Nephron (organoid): ENCODE data around the gene TEX30.
"Not testable (repeated sequence)": the region's sequence is repeated elsewhere in the genome, so short reads cannot be mapped to it uniquely, and the experiment has no call there.

ENCODE experiments used
- H3K27ac Mint-ChIP-seq, 3 experiments: 2 replicates each; pipeline ENCODE4 v1.8.0; 2020; ENCODE audit warnings: mixed read lengths in 3 of 3, mild to moderate bottlenecking in 2 of 3, moderate library complexity in 1 of 3
- H3K27me3 Mint-ChIP-seq: 2 replicates; pipeline ENCODE4 v1.8.0; 2021; ENCODE audit warnings: low read depth, mild to moderate bottlenecking, moderate library complexity, mixed read lengths
- H3K36me3 Mint-ChIP-seq: 2 replicates; pipeline ENCODE4 v1.8.0; 2020; ENCODE audit warnings: low read depth, mixed read lengths
- H3K4me1 Mint-ChIP-seq: 2 replicates; pipeline ENCODE4 v1.8.0; 2020; ENCODE audit warnings: mixed read lengths
- H3K4me3 Mint-ChIP-seq, 3 experiments: 2 replicates each; pipeline ENCODE4 v1.8.0; 2020; ENCODE audit warnings: mild to moderate bottlenecking in 3 of 3, mixed read lengths in 3 of 3, moderate library complexity in 2 of 3
- H3K9me3 Mint-ChIP-seq: 2 replicates; pipeline ENCODE4 v1.8.0; 2020; ENCODE audit warnings: mixed read lengths
- TF ChIP-seq, protein P1 (sequence below), 3 experiments: fragments of 200-600 bp; sonication (generic); IDR thresholded peaks; one replicate each; pipeline ENCODE4 v1.5.0; 2021; ENCODE audit warnings: antibody characterized with exemption in 3 of 3; ENCODE audit not compliant: unreplicated experiment in 3 of 3

TEX30 gene

DNA sequence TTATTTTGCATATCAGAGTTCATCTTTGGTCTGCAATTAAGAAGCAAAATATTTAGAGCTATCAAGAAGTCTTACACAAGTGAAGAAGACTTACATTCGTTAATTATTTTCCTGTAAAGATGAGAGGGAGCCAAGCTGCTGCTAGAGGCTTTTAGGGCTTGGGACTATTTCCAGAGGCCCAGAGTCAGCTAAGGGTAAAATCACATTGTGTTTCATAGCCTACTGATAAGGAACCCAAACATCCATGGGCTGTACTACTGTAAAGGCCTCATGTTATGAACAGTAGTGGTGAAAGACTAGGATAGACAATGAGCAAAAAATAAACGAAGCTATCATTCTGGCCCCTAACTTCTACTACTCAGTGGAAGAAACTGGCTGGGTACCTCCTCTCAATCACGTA, 10.9 kb upstream of the TEX30 start:
- H3K36me3 Mint-ChIP-seq, result peaks cover 70% of the 10 kb centered on the region
- no peak overlapping the region for H3K4me3 Mint-ChIP-seq
- peak overlapping the region in 1 of 3 experiments; percentile 18 for H3K27ac Mint-ChIP-seq
- H3K9me3 Mint-ChIP-seq, result peaks cover 8% of the 10 kb centered on the region
- H3K4me1 Mint-ChIP-seq, result no peaks in the 10 kb centered on the region
- H3K27me3 Mint-ChIP-seq, result no peaks in the 10 kb centered on the region
- TF ChIP-seq, protein P1, sequence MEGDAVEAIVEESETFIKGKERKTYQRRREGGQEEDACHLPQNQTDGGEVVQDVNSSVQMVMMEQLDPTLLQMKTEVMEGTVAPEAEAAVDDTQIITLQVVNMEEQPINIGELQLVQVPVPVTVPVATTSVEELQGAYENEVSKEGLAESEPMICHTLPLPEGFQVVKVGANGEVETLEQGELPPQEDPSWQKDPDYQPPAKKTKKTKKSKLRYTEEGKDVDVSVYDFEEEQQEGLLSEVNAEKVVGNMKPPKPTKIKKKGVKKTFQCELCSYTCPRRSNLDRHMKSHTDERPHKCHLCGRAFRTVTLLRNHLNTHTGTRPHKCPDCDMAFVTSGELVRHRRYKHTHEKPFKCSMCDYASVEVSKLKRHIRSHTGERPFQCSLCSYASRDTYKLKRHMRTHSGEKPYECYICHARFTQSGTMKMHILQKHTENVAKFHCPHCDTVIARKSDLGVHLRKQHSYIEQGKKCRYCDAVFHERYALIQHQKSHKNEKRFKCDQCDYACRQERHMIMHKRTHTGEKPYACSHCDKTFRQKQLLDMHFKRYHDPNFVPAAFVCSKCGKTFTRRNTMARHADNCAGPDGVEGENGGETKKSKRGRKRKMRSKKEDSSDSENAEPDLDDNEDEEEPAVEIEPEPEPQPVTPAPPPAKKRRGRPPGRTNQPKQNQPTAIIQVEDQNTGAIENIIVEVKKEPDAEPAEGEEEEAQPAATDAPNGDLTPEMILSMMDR (IDR thresholded peaks at IDR 0.05; ENCODE audit: unreplicated experiment in 3 of 3), result no peak

DNA sequence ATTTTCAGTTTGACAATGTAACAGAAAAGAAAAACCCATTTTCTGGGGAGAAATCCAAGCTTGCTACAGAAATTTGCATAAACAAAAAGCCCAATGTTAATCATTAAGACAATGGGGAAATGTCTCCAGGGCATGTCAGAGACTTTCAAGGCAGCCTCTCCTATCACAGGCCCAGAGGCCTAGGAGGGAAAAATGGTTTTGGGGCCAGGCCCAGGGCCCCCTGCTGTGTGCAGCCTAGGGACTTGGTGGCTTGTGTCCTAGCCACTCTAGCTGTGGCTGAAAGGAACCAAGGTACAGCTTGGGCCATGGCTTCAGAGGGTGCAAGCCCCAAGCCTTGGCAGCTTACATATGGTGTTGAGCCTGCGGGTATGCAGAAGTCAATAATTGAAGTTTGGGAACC, 8.0 kb upstream of the TEX30 start:
- Mint-ChIP-seq H3K4me1 (no peaks in the 10 kb centered on the region), H3K27me3 (no peaks in the 10 kb centered on the region), H3K27ac (no peak overlapping the region), H3K36me3 (peaks cover 51% of the 10 kb centered on the region), H3K9me3 (peaks cover 8% of the 10 kb centered on the region), H3K4me3 (no peak overlapping the region)
- TF ChIP-seq, protein P1 (IDR thresholded peaks at IDR 0.05; ENCODE audit: unreplicated experiment in 3 of 3), result no peak

DNA sequence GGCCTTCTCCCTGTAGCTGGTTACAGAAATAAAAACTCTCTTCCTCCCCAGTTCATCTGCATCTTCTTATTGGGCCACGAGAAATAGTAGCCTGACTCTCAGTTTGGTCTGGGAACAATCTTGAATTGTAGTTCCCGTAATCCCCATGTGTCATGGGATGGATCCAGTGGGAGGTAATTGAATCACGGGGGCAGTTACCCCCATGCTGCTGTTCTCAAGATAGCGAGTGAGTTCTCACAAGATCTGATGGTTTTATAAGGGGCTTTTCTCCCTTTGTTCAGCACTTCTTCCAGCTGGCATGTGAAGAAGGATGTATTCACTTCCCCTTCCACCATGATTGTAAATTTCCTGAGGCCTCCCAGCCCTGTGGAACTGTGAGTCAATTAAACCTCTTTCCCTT, 7.1 kb upstream of the TEX30 start:
- H3K4me1 Mint-ChIP-seq, H3K4me3 Mint-ChIP-seq, H3K9me3 Mint-ChIP-seq, H3K27me3 Mint-ChIP-seq: not testable (repeated sequence)
- Mint-ChIP-seq H3K27ac (peak overlapping the region in 1 of 3 experiments; percentile 1), H3K36me3 (peaks cover 43% of the 10 kb centered on the region)

DNA sequence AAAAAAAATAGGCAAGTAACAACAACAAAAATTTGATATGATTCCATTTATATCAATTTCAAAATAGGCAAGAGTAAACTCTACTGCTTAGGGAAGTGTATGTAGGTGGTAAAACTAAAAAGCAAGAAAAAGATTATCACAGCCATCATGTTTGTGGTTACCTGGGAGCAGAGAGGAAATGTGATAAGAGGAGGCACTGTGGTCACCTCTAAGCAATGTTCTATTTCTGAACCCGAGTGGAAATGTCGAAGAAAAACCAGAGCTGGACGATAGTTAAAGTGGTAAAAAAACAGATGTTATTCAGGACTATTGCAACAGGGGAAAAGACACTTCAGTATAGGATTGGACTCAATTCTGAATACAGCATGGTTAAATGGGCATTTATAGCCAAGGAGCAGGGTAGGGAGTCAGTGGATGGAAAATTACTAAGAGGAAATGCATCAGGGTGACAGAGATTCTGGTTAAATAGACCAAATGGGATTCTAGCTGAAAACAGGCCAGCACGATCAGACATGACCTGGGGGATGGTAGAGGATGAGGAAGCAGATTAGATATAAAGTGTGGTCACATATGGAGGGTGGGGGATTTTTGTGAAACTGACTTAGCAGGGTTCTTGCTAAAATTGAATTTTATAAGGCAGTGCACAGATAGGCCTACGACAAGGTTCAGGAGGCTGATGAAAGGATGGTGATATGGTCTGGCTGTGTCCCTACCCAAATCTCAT, 6.0 kb upstream of the TEX30 start:
- H3K27me3 Mint-ChIP-seq, result no peaks in the 10 kb centered on the region
- peaks cover 38% of the 10 kb centered on the region for H3K36me3 Mint-ChIP-seq
- TF ChIP-seq, protein P1 (IDR thresholded peaks at IDR 0.05; ENCODE audit: unreplicated experiment in 3 of 3), result no peak
- H3K9me3 Mint-ChIP-seq, result peaks cover 8% of the 10 kb centered on the region
- H3K4me1 Mint-ChIP-seq, result no peaks in the 10 kb centered on the region
- peak overlapping the region in 1 of 3 experiments; percentile 6 for H3K27ac Mint-ChIP-seq
- H3K4me3 Mint-ChIP-seq, result no peak overlapping the region

DNA sequence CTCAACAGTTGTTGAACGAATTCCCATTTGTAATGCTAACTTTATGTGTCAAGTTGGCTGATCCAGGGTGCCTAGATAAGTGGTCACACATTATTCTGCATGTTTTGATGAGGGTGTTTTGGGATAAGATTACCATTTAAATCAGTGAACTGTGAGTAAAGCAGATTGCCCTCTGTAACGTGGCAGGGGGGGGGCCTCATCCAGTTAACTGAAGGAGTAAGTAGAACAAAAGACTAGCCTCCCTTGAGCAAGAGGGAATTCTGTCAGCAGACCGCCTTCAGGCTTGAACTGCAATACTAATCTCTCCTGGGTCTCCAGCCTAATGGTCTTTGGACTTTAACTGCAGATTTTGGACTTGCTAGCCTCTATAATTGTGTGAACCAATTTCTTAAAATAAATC, 4.2 kb upstream of the TEX30 start:
- Mint-ChIP-seq H3K4me1 (peaks cover 7% of the 10 kb centered on the region), H3K27ac (no peak overlapping the region), H3K27me3 (peaks cover 3% of the 10 kb centered on the region), H3K9me3 (peaks cover 7% of the 10 kb centered on the region), H3K36me3 (peaks cover 26% of the 10 kb centered on the region), H3K4me3 (no peak overlapping the region)
- TF ChIP-seq, protein P1 (IDR thresholded peaks at IDR 0.05; ENCODE audit: unreplicated experiment in 3 of 3), result no peak

DNA sequence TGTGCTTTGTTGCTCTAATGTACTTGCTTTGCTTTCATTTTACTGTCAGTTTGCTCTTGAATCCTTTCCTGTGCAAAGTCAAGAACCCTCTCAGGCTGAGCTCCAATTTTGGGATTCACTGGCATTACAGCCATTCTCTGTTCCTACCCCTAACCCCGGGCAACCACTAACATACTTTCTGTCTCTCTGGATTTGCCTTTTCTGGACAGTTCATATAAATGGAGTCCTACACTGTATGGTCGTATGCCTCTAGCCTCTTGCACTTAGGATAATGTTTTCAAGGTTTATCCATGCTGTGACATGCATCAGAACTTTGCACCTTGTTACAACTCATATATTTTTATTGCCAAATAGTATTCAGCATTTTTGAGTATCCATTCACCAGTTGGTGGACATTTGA, 2.7 kb upstream of the TEX30 start:
- Mint-ChIP-seq H3K9me3 (peaks cover 5% of the 10 kb centered on the region), H3K27ac (no peak overlapping the region), H3K27me3 (peaks cover 3% of the 10 kb centered on the region), H3K4me1 (peaks cover 12% of the 10 kb centered on the region), H3K4me3 (peak overlapping the region in 1 of 3 experiments; percentile 3), H3K36me3 (peaks cover 12% of the 10 kb centered on the region)
- TF ChIP-seq, protein P1 (IDR thresholded peaks at IDR 0.05; ENCODE audit: unreplicated experiment in 3 of 3), result no peak
